Measurements from ENCODE around the gene DCHS1. TPM values are rescaled to one million over a fixed set of nuclear protein-coding genes. Genes with fewer than 3 reads are reported as not detected.

The DCHS1 gene
- total RNA-seq, 3 donors from 2014 or later (not counting 1 experiment from before 2014, with no cell fraction given), result 0.49 to 1.0 (median 0.83) TPM

GRCh38 chr11:6657346-6657745 lies 1.7 kb upstream of the DCHS1 start:
- H3K36me3 Mint-ChIP-seq, result no peaks in the 10 kb centered on the region
- Histone ChIP-seq H3K27me3 (ENCODE audit: control insufficient read depth, insufficient read depth, low read length) (peaks cover 4% of the 10 kb centered on the region), H3K9me3 (ENCODE audit: control insufficient read depth, insufficient read depth, low read length) (no peaks in the 10 kb centered on the region), H3K36me3 (ENCODE audit: control insufficient read depth, insufficient read depth, low read length) (no peaks in the 10 kb centered on the region), H3K4me3 (ENCODE audit: low read length) (no peak overlapping the region), H3K27ac (ENCODE audit: low read length) (no peak overlapping the region), H3K4me1 (ENCODE audit: control insufficient read depth, insufficient read depth, low read length) (peaks cover 10% of the 10 kb centered on the region)
- no peak for DNase-seq
- TF ChIP-seq CTCF (IDR thresholded peaks at IDR 0.05), result no peak
- intact Hi-C loops (cut with micrococcal nuclease), result no loop called here
- H3K4me1 Mint-ChIP-seq, result peaks cover 0 to 6% of the 10 kb centered on the region in 2 donors
- no peaks in the 10 kb centered on the region for H3K9me3 Mint-ChIP-seq
- H3K27me3 Mint-ChIP-seq (ENCODE audit: low read depth in 2 of 2), result peaks cover 0 to 11% of the 10 kb centered on the region in 2 donors
- 100% methylated on average over 1 of the region's 1 CpG for WGBS (ENCODE audit: insufficient coverage)
- H3K4me3 Mint-ChIP-seq, result peak overlapping the region; percentile 80
- no peak for ATAC-seq
- H3K27ac Mint-ChIP-seq, result no peak overlapping the region

GRCh38 chr11:6656936-6657335 lies 1.3 kb upstream of the DCHS1 start:
- H3K27ac Mint-ChIP-seq, result no peak overlapping the region

GRCh38 chr11:6656584-6656915 lies 941 bp upstream of the DCHS1 start:
- DNase-seq (no peak), ATAC-seq (no peak)
- Histone ChIP-seq H3K9me3 (ENCODE audit: control insufficient read depth, insufficient read depth, low read length) (no peaks in the 10 kb centered on the region), H3K4me1 (ENCODE audit: control insufficient read depth, insufficient read depth, low read length) (peaks cover 10% of the 10 kb centered on the region), H3K36me3 (ENCODE audit: control insufficient read depth, insufficient read depth, low read length) (no peaks in the 10 kb centered on the region), H3K27ac (ENCODE audit: low read length) (no peak overlapping the region), H3K4me3 (ENCODE audit: low read length) (no peak overlapping the region), H3K27me3 (ENCODE audit: control insufficient read depth, insufficient read depth, low read length) (peaks cover 4% of the 10 kb centered on the region)
- peaks cover 0 to 11% of the 10 kb centered on the region in 2 donors for H3K27me3 Mint-ChIP-seq (ENCODE audit: low read depth in 2 of 2)
- H3K9me3 Mint-ChIP-seq, result no peaks in the 10 kb centered on the region
- TF ChIP-seq CTCF (IDR thresholded peaks at IDR 0.05), result no peak
- 84% methylated on average over 3 of the region's 4 CpGs for WGBS (ENCODE audit: insufficient coverage)
- no peaks in the 10 kb centered on the region for H3K36me3 Mint-ChIP-seq
- H3K27ac Mint-ChIP-seq, result peak overlapping the region in 1 of 2 donors; percentile 79
- H3K4me1 Mint-ChIP-seq, result peaks cover 0 to 6% of the 10 kb centered on the region in 2 donors
- intact Hi-C loops (cut with micrococcal nuclease), result no loop called here
- peak overlapping the region; percentile 80 for H3K4me3 Mint-ChIP-seq

More at GRCh38 chr11:6656936-6657335, 1.3 kb upstream of the DCHS1 start:
- DNase-seq, result no peak
- Histone ChIP-seq H3K9me3 (ENCODE audit: control insufficient read depth, insufficient read depth, low read length) (no peaks in the 10 kb centered on the region), H3K27ac (ENCODE audit: low read length) (no peak overlapping the region), H3K4me3 (ENCODE audit: low read length) (no peak overlapping the region), H3K36me3 (ENCODE audit: control insufficient read depth, insufficient read depth, low read length) (no peaks in the 10 kb centered on the region), H3K4me1 (ENCODE audit: control insufficient read depth, insufficient read depth, low read length) (peaks cover 10% of the 10 kb centered on the region), H3K27me3 (ENCODE audit: control insufficient read depth, insufficient read depth, low read length) (peaks cover 4% of the 10 kb centered on the region)
- TF ChIP-seq CTCF (IDR thresholded peaks at IDR 0.05), result no peak
- Mint-ChIP-seq H3K4me3 (peak overlapping the region; percentile 80), H3K36me3 (no peaks in the 10 kb centered on the region), H3K27me3 (ENCODE audit: low read depth in 2 of 2) (peaks cover 0 to 11% of the 10 kb centered on the region in 2 donors), H3K9me3 (no peaks in the 10 kb centered on the region), H3K4me1 (peaks cover 0 to 6% of the 10 kb centered on the region in 2 donors)
- 88% methylated on average over 3 of the region's 5 CpGs for WGBS (ENCODE audit: insufficient coverage)
- intact Hi-C loops (cut with micrococcal nuclease), result no loop called here
- ATAC-seq, result no peak

Measured in natural killer cell (primary cell).